Measurements from ENCODE around the gene TMPRSS4.

GRCh38 chr11:118142809-118143208 lies 65.9 kb downstream of the TMPRSS4 start:
- no peak for TF ChIP-seq POLR2A (IDR thresholded peaks at IDR 0.05)
- TF ChIP-seq CTCF (IDR thresholded peaks at IDR 0.05), result no peak

All from esophagus squamous epithelium (tissue), 4 donors.